ENCODE data around the gene PSD.

The PSD gene

DNA sequence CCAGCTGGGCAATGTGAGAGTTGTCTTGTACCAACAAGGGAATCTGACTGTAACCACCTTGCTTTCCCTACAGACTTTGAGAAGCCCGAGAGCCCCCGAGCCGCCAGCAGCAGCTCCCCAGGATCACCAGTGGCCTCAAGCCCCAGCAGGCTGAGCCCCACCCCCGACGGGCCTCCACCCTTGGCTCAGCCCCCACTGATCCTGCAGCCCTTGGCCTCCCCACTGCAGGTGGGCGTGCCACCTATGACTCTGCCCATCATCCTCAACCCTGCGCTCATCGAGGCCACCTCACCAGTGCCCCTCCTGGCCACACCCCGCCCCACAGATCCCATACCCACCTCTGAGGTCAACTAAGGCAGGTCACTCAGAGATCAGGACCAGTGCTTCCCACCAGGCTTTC is 36.6 kb downstream of the PSD start:
- TF ChIP-seq POLR2AphosphoS5 (IDR thresholded peaks at IDR 0.05; ENCODE audit: low read depth): no peak
- TF ChIP-seq, protein P1, sequence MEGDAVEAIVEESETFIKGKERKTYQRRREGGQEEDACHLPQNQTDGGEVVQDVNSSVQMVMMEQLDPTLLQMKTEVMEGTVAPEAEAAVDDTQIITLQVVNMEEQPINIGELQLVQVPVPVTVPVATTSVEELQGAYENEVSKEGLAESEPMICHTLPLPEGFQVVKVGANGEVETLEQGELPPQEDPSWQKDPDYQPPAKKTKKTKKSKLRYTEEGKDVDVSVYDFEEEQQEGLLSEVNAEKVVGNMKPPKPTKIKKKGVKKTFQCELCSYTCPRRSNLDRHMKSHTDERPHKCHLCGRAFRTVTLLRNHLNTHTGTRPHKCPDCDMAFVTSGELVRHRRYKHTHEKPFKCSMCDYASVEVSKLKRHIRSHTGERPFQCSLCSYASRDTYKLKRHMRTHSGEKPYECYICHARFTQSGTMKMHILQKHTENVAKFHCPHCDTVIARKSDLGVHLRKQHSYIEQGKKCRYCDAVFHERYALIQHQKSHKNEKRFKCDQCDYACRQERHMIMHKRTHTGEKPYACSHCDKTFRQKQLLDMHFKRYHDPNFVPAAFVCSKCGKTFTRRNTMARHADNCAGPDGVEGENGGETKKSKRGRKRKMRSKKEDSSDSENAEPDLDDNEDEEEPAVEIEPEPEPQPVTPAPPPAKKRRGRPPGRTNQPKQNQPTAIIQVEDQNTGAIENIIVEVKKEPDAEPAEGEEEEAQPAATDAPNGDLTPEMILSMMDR (IDR thresholded peaks at IDR 0.05; ENCODE audit: insufficient read depth, low read length): no peak
- TF ChIP-seq GABPA (IDR thresholded peaks at IDR 0.05; ENCODE audit: low read depth): no peak
- TF ChIP-seq, protein P2, sequence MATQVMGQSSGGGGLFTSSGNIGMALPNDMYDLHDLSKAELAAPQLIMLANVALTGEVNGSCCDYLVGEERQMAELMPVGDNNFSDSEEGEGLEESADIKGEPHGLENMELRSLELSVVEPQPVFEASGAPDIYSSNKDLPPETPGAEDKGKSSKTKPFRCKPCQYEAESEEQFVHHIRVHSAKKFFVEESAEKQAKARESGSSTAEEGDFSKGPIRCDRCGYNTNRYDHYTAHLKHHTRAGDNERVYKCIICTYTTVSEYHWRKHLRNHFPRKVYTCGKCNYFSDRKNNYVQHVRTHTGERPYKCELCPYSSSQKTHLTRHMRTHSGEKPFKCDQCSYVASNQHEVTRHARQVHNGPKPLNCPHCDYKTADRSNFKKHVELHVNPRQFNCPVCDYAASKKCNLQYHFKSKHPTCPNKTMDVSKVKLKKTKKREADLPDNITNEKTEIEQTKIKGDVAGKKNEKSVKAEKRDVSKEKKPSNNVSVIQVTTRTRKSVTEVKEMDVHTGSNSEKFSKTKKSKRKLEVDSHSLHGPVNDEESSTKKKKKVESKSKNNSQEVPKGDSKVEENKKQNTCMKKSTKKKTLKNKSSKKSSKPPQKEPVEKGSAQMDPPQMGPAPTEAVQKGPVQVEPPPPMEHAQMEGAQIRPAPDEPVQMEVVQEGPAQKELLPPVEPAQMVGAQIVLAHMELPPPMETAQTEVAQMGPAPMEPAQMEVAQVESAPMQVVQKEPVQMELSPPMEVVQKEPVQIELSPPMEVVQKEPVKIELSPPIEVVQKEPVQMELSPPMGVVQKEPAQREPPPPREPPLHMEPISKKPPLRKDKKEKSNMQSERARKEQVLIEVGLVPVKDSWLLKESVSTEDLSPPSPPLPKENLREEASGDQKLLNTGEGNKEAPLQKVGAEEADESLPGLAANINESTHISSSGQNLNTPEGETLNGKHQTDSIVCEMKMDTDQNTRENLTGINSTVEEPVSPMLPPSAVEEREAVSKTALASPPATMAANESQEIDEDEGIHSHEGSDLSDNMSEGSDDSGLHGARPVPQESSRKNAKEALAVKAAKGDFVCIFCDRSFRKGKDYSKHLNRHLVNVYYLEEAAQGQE (IDR thresholded peaks at IDR 0.05; ENCODE audit: insufficient replicate concordance, low read depth): no peak
- TF ChIP-seq SPI1 (IDR thresholded peaks at IDR 0.05; ENCODE audit: borderline replicate concordance, low read depth): no peak
- H3K27ac ChIP-seq (replicated peaks): no peak overlapping the region
- no peaks in the 10 kb centered on the region for H3K27me3 ChIP-seq (ENCODE audit: insufficient read depth, poor library complexity, severe bottlenecking)
- no peak for DNase-seq (ENCODE audit: low read depth in 1 of 2, low spot score in 1 of 2)
- H3K4me3 ChIP-seq (replicated peaks; ENCODE audit: insufficient read depth, low read length): no peak overlapping the region

DNA sequence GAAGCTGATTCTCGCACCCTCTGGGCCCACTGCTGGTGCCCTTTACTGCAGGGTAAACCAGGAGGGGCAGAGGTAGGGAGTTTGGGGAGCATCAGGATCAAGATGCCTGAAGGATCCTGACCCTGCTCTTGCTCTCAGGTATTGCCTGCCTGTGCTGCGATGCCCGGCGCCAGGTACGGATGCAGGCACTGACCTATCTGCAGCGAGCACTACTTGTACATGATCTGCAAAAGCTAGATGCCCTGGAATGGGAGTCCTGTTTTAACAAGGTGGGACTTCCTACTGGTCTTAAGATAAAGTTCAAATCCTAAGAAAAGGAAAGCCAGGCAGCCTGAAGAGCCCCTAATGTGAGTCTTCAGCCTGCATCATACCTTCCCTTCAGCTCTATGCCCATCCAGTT is 39.2 kb downstream of the PSD start:
- no peak for TF ChIP-seq SPI1 (IDR thresholded peaks at IDR 0.05; ENCODE audit: borderline replicate concordance, low read depth)
- TF ChIP-seq, protein P1 (IDR thresholded peaks at IDR 0.05; ENCODE audit: insufficient read depth, low read length): no peak
- TF ChIP-seq GABPA (IDR thresholded peaks at IDR 0.05; ENCODE audit: low read depth): no peak
- TF ChIP-seq, protein P2 (IDR thresholded peaks at IDR 0.05; ENCODE audit: insufficient replicate concordance, low read depth): no peak
- no peak for TF ChIP-seq POLR2AphosphoS5 (IDR thresholded peaks at IDR 0.05; ENCODE audit: low read depth)
- no peaks in the 10 kb centered on the region for H3K27me3 ChIP-seq (ENCODE audit: insufficient read depth, poor library complexity, severe bottlenecking)
- no peak overlapping the region for H3K4me3 ChIP-seq (replicated peaks; ENCODE audit: insufficient read depth, low read length)
- DNase-seq (ENCODE audit: low read depth in 1 of 2, low spot score in 1 of 2): no peak
- H3K27ac ChIP-seq (replicated peaks): no peak overlapping the region

DNA sequence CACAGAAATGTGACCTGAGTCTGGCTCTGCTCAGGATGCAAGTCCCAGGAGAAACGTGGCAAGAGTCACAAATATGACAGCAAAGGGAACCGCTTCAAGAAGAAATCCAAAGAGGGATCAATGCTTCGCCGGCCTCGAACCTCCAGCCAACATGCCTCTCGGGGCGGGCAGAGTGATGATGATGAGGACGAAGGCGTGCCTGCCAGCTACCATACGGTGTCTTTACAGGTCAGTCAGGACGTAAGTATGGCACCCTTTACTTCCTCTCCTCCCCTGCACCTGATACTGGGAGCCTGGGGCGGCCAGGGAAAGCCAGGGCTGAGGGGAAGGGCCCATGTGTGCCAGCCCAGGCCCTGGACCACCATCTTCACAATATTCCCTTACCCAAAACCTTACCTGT is 41.7 kb downstream of the PSD start:
- no peak for TF ChIP-seq POLR2AphosphoS5 (IDR thresholded peaks at IDR 0.05; ENCODE audit: low read depth)
- TF ChIP-seq, protein P1 (IDR thresholded peaks at IDR 0.05; ENCODE audit: insufficient read depth, low read length): no peak
- no peak for DNase-seq (ENCODE audit: low read depth in 1 of 2, low spot score in 1 of 2)
- H3K27ac ChIP-seq (replicated peaks): no peak overlapping the region
- no peaks in the 10 kb centered on the region for H3K27me3 ChIP-seq (ENCODE audit: insufficient read depth, poor library complexity, severe bottlenecking)
- no peak overlapping the region for H3K4me3 ChIP-seq (replicated peaks; ENCODE audit: insufficient read depth, low read length)

DNA sequence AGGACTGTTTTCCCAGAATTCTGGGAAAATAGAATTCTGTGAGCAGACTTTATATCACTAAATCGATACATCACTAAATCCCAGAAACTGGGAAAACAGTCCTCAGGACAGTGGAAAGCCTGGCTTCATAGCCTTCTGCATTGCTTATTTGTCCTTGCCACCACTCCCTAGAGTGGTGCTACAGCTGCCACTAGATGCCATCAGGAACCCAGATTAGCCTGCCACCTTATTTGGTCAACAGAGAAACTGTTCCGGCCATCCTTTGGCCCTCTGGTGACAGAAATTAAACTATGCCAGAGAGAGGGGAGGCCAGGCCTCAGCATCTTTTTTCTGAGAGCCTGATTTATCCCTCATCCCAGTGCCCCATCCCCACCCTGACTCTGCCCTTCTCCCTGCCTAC is 42.7 kb downstream of the PSD start:
- TF ChIP-seq, protein P2 (IDR thresholded peaks at IDR 0.05; ENCODE audit: insufficient replicate concordance, low read depth): no peak
- TF ChIP-seq GABPA (IDR thresholded peaks at IDR 0.05; ENCODE audit: low read depth): no peak
- TF ChIP-seq POLR2AphosphoS5 (IDR thresholded peaks at IDR 0.05; ENCODE audit: low read depth): no peak
- TF ChIP-seq, protein P1 (IDR thresholded peaks at IDR 0.05; ENCODE audit: insufficient read depth, low read length): no peak
- no peak for TF ChIP-seq SPI1 (IDR thresholded peaks at IDR 0.05; ENCODE audit: borderline replicate concordance, low read depth)
- H3K4me3 ChIP-seq (replicated peaks; ENCODE audit: insufficient read depth, low read length): no peak overlapping the region
- H3K27ac ChIP-seq (replicated peaks): no peak overlapping the region
- H3K27me3 ChIP-seq (ENCODE audit: insufficient read depth, poor library complexity, severe bottlenecking): no peaks in the 10 kb centered on the region
- DNase-seq (ENCODE audit: low read depth in 1 of 2, low spot score in 1 of 2): no peak
